A673 (cell line): ENCODE results near the gene NRSN1. TPM values are rescaled to one million over a fixed set of nuclear protein-coding genes. Genes with fewer than 3 reads are reported as not detected.

Source experiments
- BruUV-seq: library from RNA; stranded (reverse); fragments of 400-500 nt; replicated peaks from 2 replicates; lab custom pipeline; 2021; lab: Mats Ljungman, UMichigan
- CTCF ChIA-PET: fragments of 300-600 bp; sonication (Branson Sonifier 250); formaldehyde crosslinking; loops from one replicate; lab custom pipeline; 2022; ENCODE audit warnings: antibody characterized with exemption; lab: Charles Lee
- POLR2A ChIA-PET: fragments of 300-600 bp; sonication (Branson Sonifier 250); formaldehyde crosslinking; loops from one replicate; lab custom pipeline; 2022; ENCODE audit warnings: antibody characterized with exemption; ENCODE audit not compliant: low non-redundant PET; lab: Charles Lee
- DNase-seq: peaks from one replicate; pipeline ENCODE4 v3.0.0-alpha.2; 2015; ENCODE audit warnings: low spot score
- H3K27ac ChIP-seq: fragments of 200-600 bp; sonication (generic); 2 replicates; pipeline ENCODE4 v1.5.1; 2016; ENCODE audit warnings: mixed run types, low read depth, mild to moderate bottlenecking, mixed read lengths, antibody characterized with exemption, low read length; ENCODE audit not compliant: poor library complexity, severe bottlenecking
- H3K27me3 ChIP-seq: fragments of 200-600 bp; sonication (generic); replicated peaks from 2 replicates; pipeline ENCODE4 v1.6.1; 2017; ENCODE audit warnings: mixed run types, low read depth, mild to moderate bottlenecking, mixed read lengths, antibody characterized with exemption, low read length; ENCODE audit not compliant: insufficient read depth, poor library complexity
- H3K36me3 ChIP-seq: fragments of 200-600 bp; sonication (generic); 2 replicates; pipeline ENCODE4 v1.6.1; 2016; ENCODE audit warnings: mixed run types, mild to moderate bottlenecking, mixed read lengths, antibody characterized with exemption, low read length; ENCODE audit not compliant: insufficient read depth, poor library complexity, severe bottlenecking
- H3K4me1 ChIP-seq: fragments of 200-600 bp; sonication (generic); 2 replicates; pipeline ENCODE4 v1.6.1; 2017; ENCODE audit warnings: mixed run types, mild to moderate bottlenecking, mixed read lengths, antibody characterized with exemption, low read length; ENCODE audit not compliant: insufficient read depth, poor library complexity, severe bottlenecking
- H3K4me3 ChIP-seq: fragments of 200-600 bp; sonication (generic); 2 replicates; pipeline ENCODE4 v1.5.1; 2016; ENCODE audit warnings: low read depth, mixed run types, mild to moderate bottlenecking, mixed read lengths, low read length; ENCODE audit not compliant: poor library complexity, severe bottlenecking
- H3K9me3 ChIP-seq: fragments of 200-600 bp; sonication (generic); 2 replicates; pipeline ENCODE4 v1.6.1; 2016; ENCODE audit warnings: mixed run types, low read depth, mild to moderate bottlenecking, mixed read lengths, antibody characterized with exemption, low read length; ENCODE audit not compliant: poor library complexity, severe bottlenecking
- EZH2 ChIP-seq: fragments of 200-600 bp; sonication (generic); IDR thresholded peaks from 2 replicates; pipeline ENCODE4 v1.6.1; 2017; ENCODE audit warnings: borderline replicate concordance, low read depth, mild to moderate bottlenecking, mixed read lengths, antibody characterized with exemption, low read length; ENCODE audit not compliant: poor library complexity, severe bottlenecking
- intact Hi-C: fragments of 100-400 bp; cut with micrococcal nuclease; formaldehyde crosslinking; loops from one replicate; pipeline ENCODE4 v1.10.0; 2022; ENCODE audit not compliant: unreplicated experiment
- total RNA-seq: library from RNA; stranded (reverse); gene quantifications from 2 replicates; pipeline ENCODE4 v1.2.3, GENCODE V29; 2021
- TF ChIP-seq, protein P1 (sequence below): fragments of 300-800, 200-600 bp; sonication (generic); conservative IDR thresholded peaks from 2 replicates; pipeline ENCODE4 v1.5.1; 2017; ENCODE audit warnings: low read depth, mild to moderate bottlenecking, antibody characterized with exemption, low read length, moderate library complexity, mixed read lengths

NRSN1 gene
- total RNA-seq, 1 experiment from 2014 or later: not detected

DNA sequence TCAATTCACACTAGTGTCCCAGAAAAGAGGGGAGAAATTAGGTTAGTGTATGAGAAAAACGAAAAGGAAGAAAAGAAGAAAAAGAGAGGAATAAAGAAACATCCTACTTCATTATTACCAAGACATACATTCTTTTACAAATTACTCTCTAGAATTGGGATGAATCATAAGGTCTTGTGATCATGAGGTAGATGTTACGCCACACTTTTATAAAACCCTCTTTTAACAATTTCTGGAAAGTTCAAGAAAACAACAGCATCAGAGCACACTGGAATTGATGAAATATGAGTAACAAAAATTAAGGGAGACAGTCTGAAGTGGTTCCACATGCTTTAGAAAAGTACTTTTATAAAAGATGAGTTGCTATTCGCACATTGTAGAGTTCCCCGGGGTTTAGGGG, 32.6 kb upstream of the NRSN1 start:
- intact Hi-C loops: no loop called here
- no peak overlapping the region for H3K27ac ChIP-seq
- no peak for DNase-seq
- no peak overlapping the region for H3K4me3 ChIP-seq
- H3K9me3 ChIP-seq: no peaks in the 10 kb centered on the region
- H3K36me3 ChIP-seq: no peaks in the 10 kb centered on the region
- H3K27me3 ChIP-seq: peaks cover 11% of the 10 kb centered on the region
- no TSS peak for BruUV-seq
- POLR2A ChIA-PET: no interaction called here
- TF ChIP-seq EZH2: no peak
- TF ChIP-seq, protein P1, sequence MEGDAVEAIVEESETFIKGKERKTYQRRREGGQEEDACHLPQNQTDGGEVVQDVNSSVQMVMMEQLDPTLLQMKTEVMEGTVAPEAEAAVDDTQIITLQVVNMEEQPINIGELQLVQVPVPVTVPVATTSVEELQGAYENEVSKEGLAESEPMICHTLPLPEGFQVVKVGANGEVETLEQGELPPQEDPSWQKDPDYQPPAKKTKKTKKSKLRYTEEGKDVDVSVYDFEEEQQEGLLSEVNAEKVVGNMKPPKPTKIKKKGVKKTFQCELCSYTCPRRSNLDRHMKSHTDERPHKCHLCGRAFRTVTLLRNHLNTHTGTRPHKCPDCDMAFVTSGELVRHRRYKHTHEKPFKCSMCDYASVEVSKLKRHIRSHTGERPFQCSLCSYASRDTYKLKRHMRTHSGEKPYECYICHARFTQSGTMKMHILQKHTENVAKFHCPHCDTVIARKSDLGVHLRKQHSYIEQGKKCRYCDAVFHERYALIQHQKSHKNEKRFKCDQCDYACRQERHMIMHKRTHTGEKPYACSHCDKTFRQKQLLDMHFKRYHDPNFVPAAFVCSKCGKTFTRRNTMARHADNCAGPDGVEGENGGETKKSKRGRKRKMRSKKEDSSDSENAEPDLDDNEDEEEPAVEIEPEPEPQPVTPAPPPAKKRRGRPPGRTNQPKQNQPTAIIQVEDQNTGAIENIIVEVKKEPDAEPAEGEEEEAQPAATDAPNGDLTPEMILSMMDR: no peak
- CTCF ChIA-PET: no interaction called here
- no peaks in the 10 kb centered on the region for H3K4me1 ChIP-seq

DNA sequence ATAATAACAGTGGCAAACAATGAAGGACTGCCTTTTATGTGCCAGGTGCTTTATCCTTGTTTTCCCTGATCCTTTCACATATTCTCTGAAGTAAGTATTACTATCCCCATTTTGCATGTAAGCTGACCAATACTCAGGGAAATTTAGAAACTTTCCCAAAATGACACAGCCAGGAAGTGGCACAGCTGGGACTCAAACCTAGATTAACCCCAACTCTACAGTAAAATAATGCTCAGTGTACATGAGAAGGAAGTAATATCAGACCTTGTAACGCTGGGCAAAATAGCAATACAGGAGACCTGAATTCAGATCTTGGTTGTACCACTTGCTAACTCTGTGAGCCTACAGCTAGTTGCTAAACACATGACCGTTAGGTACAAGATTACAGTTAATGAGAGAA, 26.8 kb upstream of the NRSN1 start:
- no TSS peak for BruUV-seq
- TF ChIP-seq EZH2: no peak
- TF ChIP-seq, protein P1: no peak
- peaks cover 16% of the 10 kb centered on the region for H3K27me3 ChIP-seq
- no peaks in the 10 kb centered on the region for H3K36me3 ChIP-seq
- intact Hi-C loops: no loop called here
- CTCF ChIA-PET: no interaction called here
- DNase-seq: no peak
- H3K4me3 ChIP-seq: no peak overlapping the region
- no peaks in the 10 kb centered on the region for H3K9me3 ChIP-seq
- POLR2A ChIA-PET: no interaction called here
- H3K27ac ChIP-seq: no peak overlapping the region
- H3K4me1 ChIP-seq: no peaks in the 10 kb centered on the region

DNA sequence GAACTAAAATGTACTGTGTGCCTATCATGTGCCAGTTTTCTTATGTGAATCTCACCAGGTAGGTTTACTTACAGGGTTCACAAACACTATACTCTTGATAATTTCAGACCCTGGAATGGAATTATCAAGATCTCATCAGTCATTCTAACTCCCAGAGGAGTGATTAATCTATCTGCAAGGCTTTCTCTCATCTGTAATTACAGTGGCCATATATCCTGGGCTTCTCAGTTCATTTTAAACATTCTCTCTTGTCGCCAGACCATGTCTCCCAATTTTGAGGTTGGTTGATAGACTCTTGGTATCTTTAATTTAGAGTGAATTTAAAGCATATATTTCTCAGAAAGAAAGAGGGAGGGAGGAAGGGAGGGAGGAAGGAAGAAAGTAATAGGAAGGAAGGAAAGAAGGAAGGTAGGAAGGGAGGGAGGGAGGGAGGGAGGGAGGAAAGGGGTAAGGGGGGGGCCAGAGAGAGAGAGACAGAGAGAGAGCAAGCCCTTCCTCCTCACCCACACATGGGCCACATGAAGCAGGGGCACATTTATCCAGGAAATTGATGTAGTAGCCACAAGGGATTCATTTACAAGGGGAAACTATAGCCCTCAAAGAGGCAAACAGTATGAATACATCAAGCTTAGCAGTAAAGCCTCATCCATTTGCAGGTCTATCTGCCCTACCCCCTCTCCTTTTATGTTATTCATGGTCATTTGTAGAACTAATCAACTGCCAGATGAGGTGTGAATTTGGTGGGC, 25.8 kb upstream of the NRSN1 start:
- no peaks in the 10 kb centered on the region for H3K9me3 ChIP-seq
- H3K4me3 ChIP-seq: no peak overlapping the region
- H3K27me3 ChIP-seq: peaks cover 16% of the 10 kb centered on the region
- intact Hi-C loops: no loop called here
- H3K4me1 ChIP-seq: no peaks in the 10 kb centered on the region
- BruUV-seq: no TSS peak
- POLR2A ChIA-PET: no interaction called here
- CTCF ChIA-PET: no interaction called here
- TF ChIP-seq, protein P1: no peak
- no peak for TF ChIP-seq EZH2
- DNase-seq: no peak
- H3K36me3 ChIP-seq: no peaks in the 10 kb centered on the region
- H3K27ac ChIP-seq: no peak overlapping the region
